ENCODE measurements around the gene PAK1.

Gene PAK1

GRCh38 chr11:77375107-77375506, 98.8 kb downstream of the PAK1 start:
- DNase-seq (ENCODE audit: low read depth in 1 of 2, low spot score in 1 of 2) = no peak

GRCh38 chr11:77374611-77375031, 99.3 kb downstream of the PAK1 start:
- no peak for DNase-seq (ENCODE audit: low read depth in 1 of 2, low spot score in 1 of 2)

- DNase-seq (ENCODE audit: low read depth in 1 of 2, low spot score in 1 of 2) = no peak
These were observed 99.8 kb downstream of the PAK1 start for GRCh38 chr11:77374108-77374507.

GRCh38 chr11:77372726-77373125, 101.2 kb downstream of the PAK1 start:
- DNase-seq (ENCODE audit: low read depth in 1 of 2, low spot score in 1 of 2) = no peak

- no peak for DNase-seq (ENCODE audit: low read depth in 1 of 2, low spot score in 1 of 2)
These were observed 102.2 kb downstream of the PAK1 start for GRCh38 chr11:77371646-77372045.

GRCh38 chr11:77370217-77370616, 103.7 kb downstream of the PAK1 start:
- no peak for DNase-seq (ENCODE audit: low read depth in 1 of 2, low spot score in 1 of 2)

- no peak for DNase-seq (ENCODE audit: low read depth in 1 of 2, low spot score in 1 of 2)
These were observed 112.7 kb downstream of the PAK1 start for GRCh38 chr11:77361184-77361583.

- no peak for DNase-seq (ENCODE audit: low read depth in 1 of 2, low spot score in 1 of 2)
These were observed 114.4 kb downstream of the PAK1 start for GRCh38 chr11:77359481-77359880.

GRCh38 chr11:77353131-77353530, 120.8 kb downstream of the PAK1 start:
- no peak for DNase-seq (ENCODE audit: low read depth in 1 of 2, low spot score in 1 of 2)

- no peak for DNase-seq (ENCODE audit: low read depth in 1 of 2, low spot score in 1 of 2)
These were observed 122.5 kb downstream of the PAK1 start for GRCh38 chr11:77351281-77351886.

- DNase-seq (ENCODE audit: low read depth in 1 of 2, low spot score in 1 of 2) = no peak
These were observed 125.9 kb downstream of the PAK1 start for GRCh38 chr11:77347948-77348347.

GRCh38 chr11:77346906-77347603, 126.8 kb downstream of the PAK1 start:
- DNase-seq (ENCODE audit: low read depth in 1 of 2, low spot score in 1 of 2) = no peak

GRCh38 chr11:77345621-77346020, 128.3 kb downstream of the PAK1 start:
- no peak for DNase-seq (ENCODE audit: low read depth in 1 of 2, low spot score in 1 of 2)

GRCh38 chr11:77340501-77340900, 133.4 kb downstream of the PAK1 start:
- DNase-seq (ENCODE audit: low read depth in 1 of 2, low spot score in 1 of 2) = no peak

GRCh38 chr11:77332259-77332658, 141.6 kb downstream of the PAK1 start:
- no peak for DNase-seq (ENCODE audit: low read depth in 1 of 2, low spot score in 1 of 2)

GRCh38 chr11:77325159-77325558, 148.7 kb downstream of the PAK1 start:
- no peak for DNase-seq (ENCODE audit: low read depth in 1 of 2, low spot score in 1 of 2)

GRCh38 chr11:77324508-77324907, 149.4 kb downstream of the PAK1 start:
- no peak for DNase-seq (ENCODE audit: low read depth in 1 of 2, low spot score in 1 of 2)

GRCh38 chr11:77322926-77323590, 150.8 kb downstream of the PAK1 start:
- DNase-seq (ENCODE audit: low read depth in 1 of 2, low spot score in 1 of 2) = no peak

GRCh38 chr11:77322506-77322905, 151.4 kb downstream of the PAK1 start:
- no peak for DNase-seq (ENCODE audit: low read depth in 1 of 2, low spot score in 1 of 2)

GRCh38 chr11:77320351-77320750, 153.5 kb downstream of the PAK1 start:
- no peak for DNase-seq (ENCODE audit: low read depth in 1 of 2, low spot score in 1 of 2)

GRCh38 chr11:77318600-77318999, 155.3 kb downstream of the PAK1 start:
- no peak for DNase-seq (ENCODE audit: low read depth in 1 of 2, low spot score in 1 of 2)

GRCh38 chr11:77316733-77317342, 157.1 kb downstream of the PAK1 start:
- no peak for DNase-seq (ENCODE audit: low read depth in 1 of 2, low spot score in 1 of 2)

Measured in stimulated activated CD4-positive, alpha-beta T cell treated with anti-CD3 and anti-CD28 coated beads, Interleukin-15, amount 100 ng/mL, for 1 hour (primary cell).